H9 (cell line): ENCODE data around the gene TEX35. TPM values are rescaled to one million over a fixed set of nuclear protein-coding genes. Genes with fewer than 3 reads are reported as not detected.
A peak's percentile ranks its signal among the peaks of the same experiment; 100 is the strongest.

Experiments
- DNase-seq: peaks from one replicate; pipeline ENCODE4 v3.0.0-alpha.2; 2017
- H2AFZ ChIP-seq: one replicate; pipeline ENCODE4 v1.6.1; 2013; ENCODE audit warnings: mild to moderate bottlenecking, low read length, control low read depth, moderate library complexity
- H2AK5ac ChIP-seq: 2 replicates; pipeline ENCODE4 v1.6.1; 2013; ENCODE audit warnings: low read length, control low read depth, mixed read lengths; ENCODE audit not compliant: insufficient read length
- H2BK120ac ChIP-seq: one replicate; pipeline ENCODE4 v1.6.1; 2013; ENCODE audit warnings: low read depth, mild to moderate bottlenecking, low read length, control low read depth, inconsistent platforms; ENCODE audit not compliant: poor library complexity, severe bottlenecking
- H2BK12ac ChIP-seq: 2 replicates; pipeline ENCODE4 v1.6.1; 2013; ENCODE audit warnings: low read length, control low read depth, mixed read lengths, low read depth; ENCODE audit not compliant: insufficient read length
- H2BK15ac ChIP-seq: 2 replicates; pipeline ENCODE4 v1.6.1; 2013; ENCODE audit warnings: low read depth, low read length, control low read depth
- H2BK20ac ChIP-seq: one replicate; pipeline ENCODE4 v1.6.1; 2013; ENCODE audit warnings: low read depth, mild to moderate bottlenecking, low read length, control low read depth, inconsistent platforms; ENCODE audit not compliant: poor library complexity, severe bottlenecking
- H2BK5ac ChIP-seq: 2 replicates; pipeline ENCODE4 v1.6.1; 2013; ENCODE audit warnings: low read length, control low read depth, mixed read lengths; ENCODE audit not compliant: insufficient read length
- H3K14ac ChIP-seq: 2 replicates; pipeline ENCODE4 v1.6.1; 2013; ENCODE audit warnings: low read length, control low read depth; ENCODE audit not compliant: insufficient read depth
- H3K18ac ChIP-seq: 2 replicates; pipeline ENCODE4 v1.6.1; 2013; ENCODE audit warnings: low read depth, mild to moderate bottlenecking, mixed read lengths, low read length, control low read depth; ENCODE audit not compliant: insufficient read length
- H3K23ac ChIP-seq: 2 replicates; pipeline ENCODE4 v1.6.1; 2013; ENCODE audit warnings: low read length, control low read depth, mixed read lengths, low read depth; ENCODE audit not compliant: insufficient read length
- H3K23me2 ChIP-seq: 2 replicates; pipeline ENCODE4 v1.6.1; 2013; ENCODE audit warnings: low read depth, mild to moderate bottlenecking, mixed read lengths, low read length, control low read depth; ENCODE audit not compliant: insufficient read length, poor library complexity, severe bottlenecking
- H3K27ac ChIP-seq: 2 replicates; pipeline ENCODE4 v1.5.1; 2013; ENCODE audit warnings: low read length, control low read depth, mixed read lengths, low read depth; ENCODE audit not compliant: insufficient read length
- H3K27me3 ChIP-seq: 2 replicates; pipeline ENCODE4 v1.6.1; 2013; ENCODE audit warnings: low read length, control low read depth, inconsistent platforms; ENCODE audit not compliant: insufficient read depth
- H3K4ac ChIP-seq: 2 replicates; pipeline ENCODE4 v1.6.1; 2013; ENCODE audit warnings: low read depth, mild to moderate bottlenecking, control low read depth, inconsistent platforms, low read length, moderate library complexity
- H3K4me1 ChIP-seq: 2 replicates; pipeline ENCODE4 v1.6.1; 2013; ENCODE audit warnings: low read length, control low read depth, inconsistent platforms; ENCODE audit not compliant: insufficient read depth
- H3K4me2 ChIP-seq: 2 replicates; pipeline ENCODE4 v1.6.1; 2013; ENCODE audit warnings: low read length, control low read depth, mixed read lengths; ENCODE audit not compliant: insufficient read length, insufficient read depth
- H3K56ac ChIP-seq: 2 replicates; pipeline ENCODE4 v1.6.1; 2013; ENCODE audit warnings: low read depth, mild to moderate bottlenecking, mixed read lengths, low read length, control low read depth; ENCODE audit not compliant: insufficient read length
- H3K79me1 ChIP-seq: 2 replicates; pipeline ENCODE4 v1.6.1; 2013; ENCODE audit warnings: low read depth, mild to moderate bottlenecking, moderate library complexity, low read length, control low read depth, inconsistent platforms; ENCODE audit not compliant: insufficient read depth, poor library complexity, severe bottlenecking
- H3K79me2 ChIP-seq: 2 replicates; pipeline ENCODE4 v1.6.1; 2013; ENCODE audit warnings: low read length, control low read depth, inconsistent platforms; ENCODE audit not compliant: insufficient read depth
- H3K9ac ChIP-seq: 2 replicates; pipeline ENCODE4 v1.6.1; 2013; ENCODE audit warnings: low read length, control low read depth, mixed read lengths; ENCODE audit not compliant: insufficient read length; ENCODE audit errors: extremely low read depth
- H3K9me3 ChIP-seq: one replicate; pipeline ENCODE4 v1.6.1; 2013; ENCODE audit warnings: low read depth, low read length, inconsistent platforms; ENCODE audit not compliant: control insufficient read depth
- H3T11ph ChIP-seq: one replicate; pipeline ENCODE4 v1.6.1; 2013; ENCODE audit warnings: mild to moderate bottlenecking, low read length, control low read depth, inconsistent platforms
- H4K20me1 ChIP-seq: one replicate; pipeline ENCODE4 v1.6.1; 2013; ENCODE audit not compliant: control insufficient read depth, insufficient read length, insufficient read depth
- H4K5ac ChIP-seq: 2 replicates; pipeline ENCODE4 v1.6.1; 2013; ENCODE audit warnings: low read depth, mild to moderate bottlenecking, mixed read lengths, low read length, control low read depth; ENCODE audit not compliant: insufficient read length
- H4K8ac ChIP-seq: replicated peaks from 2 replicates; pipeline ENCODE4 v1.6.1; 2013; ENCODE audit warnings: low read length, control low read depth, mixed read lengths, low read depth; ENCODE audit not compliant: insufficient read length
- H4K91ac ChIP-seq: 2 replicates; pipeline ENCODE4 v1.6.1; 2013; ENCODE audit warnings: low read depth, mild to moderate bottlenecking, moderate library complexity, mixed read lengths, low read length, control low read depth; ENCODE audit not compliant: insufficient read length
- H3K27ac Mint-ChIP-seq, 3 experiments: 2 replicates in 2 of 3; 3 replicates in 1 of 3; pipeline ENCODE4 v1.8.0; 2020 to 2021; ENCODE audit warnings: mixed read lengths in 3 of 3, mild to moderate bottlenecking in 1 of 3, moderate library complexity in 1 of 3
- H3K27me3 Mint-ChIP-seq: 2 replicates; pipeline ENCODE4 v1.8.0; 2021; ENCODE audit warnings: low read depth, mild to moderate bottlenecking, moderate library complexity, mixed read lengths
- H3K36me3 Mint-ChIP-seq, 3 experiments: 2 replicates in 2 of 3; 3 replicates in 1 of 3; pipeline ENCODE4 v1.8.0; 2020 to 2021; ENCODE audit warnings: low read depth in 3 of 3, mixed read lengths in 3 of 3; ENCODE audit not compliant: insufficient read depth in 1 of 3
- H3K4me1 Mint-ChIP-seq, 2 experiments: 2 replicates each; pipeline ENCODE4 v1.8.0; 2020; ENCODE audit warnings: mixed read lengths in 2 of 2
- H3K4me3 Mint-ChIP-seq, 2 experiments: 2 replicates in 1 of 2; 3 replicates in 1 of 2; pipeline ENCODE4 v1.8.0; 2020 to 2021; ENCODE audit warnings: mild to moderate bottlenecking in 2 of 2, mixed read lengths in 2 of 2, moderate library complexity in 1 of 2
- H3K9me3 Mint-ChIP-seq, 2 experiments: 2 replicates in 1 of 2; 3 replicates in 1 of 2; pipeline ENCODE4 v1.8.0; 2020; ENCODE audit warnings: mild to moderate bottlenecking in 2 of 2, mixed read lengths in 2 of 2, moderate library complexity in 1 of 2
- WGBS: extraction: QIAGEN DNeasy Blood & Tissue Kit; methylation state at CpG from one replicate; pipeline ENCODE4 v1.1.7; 2013; ENCODE audit warnings: missing lambda C conversion rate, low lambda C conversion rate, mixed read lengths; ENCODE audit not compliant: insufficient read length; ENCODE audit errors: extremely low coverage; 5-methylcytosine and 5-hydroxymethylcytosine counted together
- total RNA-seq: library from RNA; stranded (reverse); gene quantifications from 2 replicates; pipeline ENCODE4 v1.2.1, GENCODE V29; 2021
- TF ChIP-seq, protein P1 (sequence below): fragments of 200-600 bp; sonication (generic); conservative IDR thresholded peaks from 3 replicates; pipeline ENCODE4 v1.8.0; 2021; ENCODE audit warnings: antibody characterized with exemption, mild to moderate bottlenecking

Gene TEX35
- total RNA-seq, 1 experiment from 2014 or later, result not detected

DNA sequence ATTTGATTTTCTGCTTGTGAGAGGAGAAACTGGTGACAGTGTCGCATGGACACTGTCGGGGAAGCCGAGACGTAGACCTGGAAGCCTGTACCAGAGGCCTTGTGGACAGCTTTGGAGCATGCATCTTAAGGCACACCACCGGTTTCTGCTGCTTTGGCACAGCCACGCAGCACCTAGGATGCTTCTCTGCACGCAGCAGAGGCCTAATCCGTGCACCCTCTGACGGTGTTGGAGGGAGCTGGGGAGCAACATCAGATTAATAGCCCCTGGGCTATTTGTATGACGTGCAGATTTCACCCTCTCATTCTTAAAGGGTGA, 30.3 kb downstream of the TEX35 start:
- no peaks in the 10 kb centered on the region for H3K79me1 ChIP-seq
- H3K14ac ChIP-seq, result no peak overlapping the region
- peaks cover 10% of the 10 kb centered on the region for H3K23me2 ChIP-seq
- H2BK12ac ChIP-seq, result no peak overlapping the region
- H3K27ac Mint-ChIP-seq, result peak overlapping the region; percentile 80 to 97 (median 83); a peak in 5 of 7 replicates
- no peaks in the 10 kb centered on the region for H3K27me3 Mint-ChIP-seq
- H3K9me3 Mint-ChIP-seq, result no peaks in the 10 kb centered on the region
- H2BK20ac ChIP-seq, result no peak overlapping the region
- H3K9me3 ChIP-seq, result no peaks in the 10 kb centered on the region
- H3K36me3 Mint-ChIP-seq, result peaks cover 0 to 15% (median 10%) of the 10 kb centered on the region in 3 experiments; a peak in 5 of 7 replicates
- H3K27ac ChIP-seq, result no peak overlapping the region
- H2BK15ac ChIP-seq, result no peak overlapping the region
- no peak overlapping the region for H4K5ac ChIP-seq
- no peak overlapping the region for H3T11ph ChIP-seq
- H3K18ac ChIP-seq, result no peak overlapping the region
- no peak overlapping the region for H2BK120ac ChIP-seq
- peak overlapping the region; percentile 89 to 91 for H3K4me3 Mint-ChIP-seq
- TF ChIP-seq, protein P1, sequence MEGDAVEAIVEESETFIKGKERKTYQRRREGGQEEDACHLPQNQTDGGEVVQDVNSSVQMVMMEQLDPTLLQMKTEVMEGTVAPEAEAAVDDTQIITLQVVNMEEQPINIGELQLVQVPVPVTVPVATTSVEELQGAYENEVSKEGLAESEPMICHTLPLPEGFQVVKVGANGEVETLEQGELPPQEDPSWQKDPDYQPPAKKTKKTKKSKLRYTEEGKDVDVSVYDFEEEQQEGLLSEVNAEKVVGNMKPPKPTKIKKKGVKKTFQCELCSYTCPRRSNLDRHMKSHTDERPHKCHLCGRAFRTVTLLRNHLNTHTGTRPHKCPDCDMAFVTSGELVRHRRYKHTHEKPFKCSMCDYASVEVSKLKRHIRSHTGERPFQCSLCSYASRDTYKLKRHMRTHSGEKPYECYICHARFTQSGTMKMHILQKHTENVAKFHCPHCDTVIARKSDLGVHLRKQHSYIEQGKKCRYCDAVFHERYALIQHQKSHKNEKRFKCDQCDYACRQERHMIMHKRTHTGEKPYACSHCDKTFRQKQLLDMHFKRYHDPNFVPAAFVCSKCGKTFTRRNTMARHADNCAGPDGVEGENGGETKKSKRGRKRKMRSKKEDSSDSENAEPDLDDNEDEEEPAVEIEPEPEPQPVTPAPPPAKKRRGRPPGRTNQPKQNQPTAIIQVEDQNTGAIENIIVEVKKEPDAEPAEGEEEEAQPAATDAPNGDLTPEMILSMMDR, result no peak
- peaks cover 11 to 16% of the 10 kb centered on the region in 2 experiments for H3K4me1 Mint-ChIP-seq
- H3K23ac ChIP-seq, result no peak overlapping the region
- H3K56ac ChIP-seq, result no peak overlapping the region
- H2AK5ac ChIP-seq, result no peak overlapping the region
- H4K91ac ChIP-seq, result no peak overlapping the region
- H3K27me3 ChIP-seq, result no peaks in the 10 kb centered on the region
- H3K9ac ChIP-seq, result peak overlapping the region; percentile 24
- H2BK5ac ChIP-seq, result no peak overlapping the region
- WGBS, result no CpG with 5 or more reads among the region's 10 CpGs
- H4K8ac ChIP-seq, result no peak overlapping the region
- H3K4me1 ChIP-seq, result no peaks in the 10 kb centered on the region; the same call in 1 of the 2 replicates
- no peaks in the 10 kb centered on the region for H3K79me2 ChIP-seq
- H3K4ac ChIP-seq, result no peak overlapping the region
- H3K4me2 ChIP-seq, result peak overlapping the region; percentile 47
- H2AFZ ChIP-seq, result no peak overlapping the region
- no peaks in the 10 kb centered on the region for H4K20me1 ChIP-seq
- no peak for DNase-seq
